BE2C (cell line): ENCODE results near the gene SIK2.

Source experiments
- DNase-seq: peaks from one replicate; pipeline ENCODE4 v3.0.0-alpha.2; 2020
- H3K27me3 ChIP-seq: fragments of 250-450 bp; sonication (Bioruptor Pico); 2 replicates; pipeline ENCODE4 v1.5.1; 2020; ENCODE audit warnings: mild to moderate bottlenecking
- H3K36me3 ChIP-seq: fragments of 250-450 bp; sonication (Bioruptor Pico); 2 replicates; pipeline ENCODE4 v1.5.1; 2020; ENCODE audit warnings: mild to moderate bottlenecking
- H3K4me1 ChIP-seq: fragments of 250-450 bp; sonication (Bioruptor Pico); 2 replicates; pipeline ENCODE4 v1.5.1; 2020
- H3K4me3 ChIP-seq: 2 replicates; pipeline ENCODE4 v1.5.1; 2011; ENCODE audit warnings: low read depth, low read length
- H3K9me3 ChIP-seq: fragments of 250-450 bp; sonication (Bioruptor Pico); 2 replicates; pipeline ENCODE4 v1.5.1; 2020
- CTCF ChIP-seq: IDR thresholded peaks from 2 replicates; pipeline ENCODE4 v1.5.1; 2012; ENCODE audit warnings: mild to moderate bottlenecking, low read depth, low read length

The SIK2 gene

DNA sequence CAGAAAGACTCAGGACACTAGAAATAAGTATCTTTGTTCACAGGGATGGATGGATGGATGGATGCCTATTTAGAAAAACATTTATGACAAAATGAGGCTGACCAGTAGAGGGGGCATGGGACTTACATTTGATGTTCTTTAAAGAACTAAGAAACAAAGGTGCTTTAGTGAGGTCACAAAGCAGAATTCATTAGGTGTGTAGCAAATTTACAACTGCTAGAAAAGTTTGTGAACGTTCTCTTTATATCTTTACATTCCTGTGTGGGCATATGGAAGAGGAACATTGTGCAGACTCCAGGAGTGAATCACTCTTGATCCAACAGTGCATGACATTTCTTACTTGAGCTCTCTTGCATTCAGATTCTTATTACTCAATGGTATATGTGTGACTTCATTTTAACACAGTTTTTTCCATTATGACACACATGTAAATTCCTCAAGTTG is 15.8 kb upstream of the SIK2 start:
- Histone ChIP-seq H3K36me3 (no peaks in the 10 kb centered on the region), H3K4me3 (no peak overlapping the region), H3K9me3 (no peaks in the 10 kb centered on the region), H3K27me3 (peaks cover 16% of the 10 kb centered on the region), H3K4me1 (peaks cover 8% of the 10 kb centered on the region)
- peak; percentile 77 for TF ChIP-seq CTCF
- peak; percentile 46 for DNase-seq

DNA sequence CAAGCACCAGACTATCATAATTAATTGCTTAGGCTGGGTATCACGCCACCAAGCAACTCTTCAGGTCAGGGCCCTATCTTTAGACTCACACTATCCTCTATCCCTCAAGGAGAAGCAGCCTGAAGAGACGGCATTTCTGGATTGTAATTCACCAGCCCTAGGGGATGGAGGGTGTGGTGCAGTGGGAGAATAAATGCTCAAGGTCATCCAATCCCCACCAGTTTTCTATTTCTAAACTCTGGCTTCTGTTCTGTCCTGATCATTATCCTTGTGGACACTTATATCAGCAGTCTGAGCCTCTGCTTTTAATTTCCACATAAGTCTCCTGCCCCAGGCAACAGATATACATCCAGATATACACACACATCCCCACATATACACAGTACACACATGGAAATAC is 13.1 kb upstream of the SIK2 start:
- no peak for TF ChIP-seq CTCF
- Histone ChIP-seq H3K36me3 (no peaks in the 10 kb centered on the region), H3K4me1 (peaks cover 8% of the 10 kb centered on the region), H3K9me3 (no peaks in the 10 kb centered on the region), H3K4me3 (no peak overlapping the region), H3K27me3 (peaks cover 27% of the 10 kb centered on the region)
- peak; percentile 54 for DNase-seq

DNA sequence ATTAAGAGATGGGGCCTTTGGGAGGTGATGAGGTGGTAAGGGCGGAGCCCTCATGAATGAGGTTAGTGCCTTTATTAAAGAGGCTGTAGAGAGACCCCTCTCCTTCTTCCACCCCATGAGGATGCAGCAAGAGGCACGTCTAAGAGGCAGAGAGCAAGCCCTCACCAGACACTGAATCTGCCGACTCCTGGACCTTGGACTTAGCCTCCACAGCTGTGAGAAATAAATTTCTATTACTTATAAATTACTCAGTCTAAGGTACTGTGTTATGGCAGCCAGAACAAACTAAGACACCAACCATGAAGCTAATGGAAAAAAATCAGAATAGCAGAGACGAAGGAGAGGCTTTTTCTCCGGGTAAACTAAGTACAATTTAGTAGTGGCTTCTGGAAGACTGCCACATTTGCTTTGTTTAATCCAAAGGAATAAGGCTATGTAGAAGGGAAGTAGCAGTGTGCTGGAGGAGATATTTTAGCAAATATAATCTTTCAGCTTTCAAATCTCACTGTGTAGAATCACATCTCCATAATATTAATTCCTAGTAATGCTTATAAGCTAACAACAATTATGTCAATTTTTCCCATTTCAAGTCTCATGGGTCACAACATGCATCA is 12.3 kb upstream of the SIK2 start:
- Histone ChIP-seq H3K9me3 (no peaks in the 10 kb centered on the region), H3K4me3 (no peak overlapping the region), H3K36me3 (no peaks in the 10 kb centered on the region), H3K27me3 (peaks cover 27% of the 10 kb centered on the region), H3K4me1 (peaks cover 8% of the 10 kb centered on the region)
- DNase-seq: no peak
- TF ChIP-seq CTCF: no peak

GRCh38 chr11:111591187-111591960 is 10.9 kb upstream of the SIK2 start:
- H3K27me3 ChIP-seq: peaks cover 27% of the 10 kb centered on the region
- no peaks in the 10 kb centered on the region for H3K9me3 ChIP-seq
- no peak overlapping the region for H3K4me3 ChIP-seq
- no peak for DNase-seq
- TF ChIP-seq CTCF: no peak
- H3K4me1 ChIP-seq: peaks cover 8% of the 10 kb centered on the region
- H3K36me3 ChIP-seq: no peaks in the 10 kb centered on the region

DNA sequence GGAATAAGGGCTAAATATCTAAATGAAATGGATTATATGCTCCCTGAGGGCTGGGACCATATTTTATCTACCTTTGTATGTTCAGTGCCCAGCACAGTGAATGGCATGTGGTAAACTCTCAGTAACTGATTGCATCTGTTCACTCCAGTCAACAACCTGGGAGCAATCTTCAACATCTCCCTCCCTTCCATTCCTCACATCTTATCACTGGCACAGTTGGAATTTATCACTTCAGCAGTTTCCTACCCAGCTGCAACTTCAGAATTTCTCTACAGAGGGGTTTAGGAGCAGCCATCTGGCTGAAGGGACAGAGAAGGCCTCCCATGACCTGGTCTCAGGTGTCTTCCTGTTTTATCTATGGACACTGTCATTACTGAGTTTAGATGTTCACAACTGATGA is 9.8 kb upstream of the SIK2 start:
- Histone ChIP-seq H3K9me3 (no peaks in the 10 kb centered on the region), H3K27me3 (peaks cover 27% of the 10 kb centered on the region), H3K4me3 (no peak overlapping the region), H3K36me3 (no peaks in the 10 kb centered on the region), H3K4me1 (peaks cover 8% of the 10 kb centered on the region)
- DNase-seq: no peak
- no peak for TF ChIP-seq CTCF

DNA sequence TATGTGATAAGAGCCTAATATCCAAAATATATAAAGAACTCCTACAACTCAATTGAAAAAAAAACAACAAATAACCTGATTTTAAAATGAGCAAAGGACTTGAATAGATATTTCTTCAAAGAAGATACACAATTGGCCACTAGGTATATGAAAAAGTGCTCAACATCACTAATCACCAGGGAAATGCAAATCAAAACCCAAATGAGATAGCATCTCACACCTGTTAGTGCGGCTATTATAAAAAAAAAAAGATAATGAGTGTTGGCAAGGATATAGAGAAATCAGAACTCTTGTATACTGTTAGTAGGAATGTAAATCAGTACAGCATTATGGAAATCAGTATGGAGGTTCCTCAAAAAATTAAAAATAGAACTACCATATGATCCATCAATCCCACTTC is 5.9 kb upstream of the SIK2 start:
- no peaks in the 10 kb centered on the region for H3K4me1 ChIP-seq
- H3K9me3 ChIP-seq: no peaks in the 10 kb centered on the region
- H3K4me3 ChIP-seq: no peak overlapping the region
- H3K36me3 ChIP-seq: no peaks in the 10 kb centered on the region
- peaks cover 12% of the 10 kb centered on the region for H3K27me3 ChIP-seq
- no peak for DNase-seq
- no peak for TF ChIP-seq CTCF
